Smooth muscle cell (in vitro differentiated cells): ENCODE results near the gene CRY1. TPM values are rescaled to one million over a fixed set of nuclear protein-coding genes. Genes with fewer than 3 reads are reported as not detected.

Source experiments
- DNase-seq: peaks from one replicate; lab custom pipeline; 2025; ENCODE audit not compliant: unreplicated experiment; lab: John Stamatoyannopoulos, UW
- H2AFZ ChIP-seq: fragments of 200-600 bp; sonication (generic); 2 replicates; pipeline ENCODE4 v1.6.0; 2016; ENCODE audit warnings: antibody characterized with exemption, low read depth, mild to moderate bottlenecking
- H3F3A ChIP-seq: fragments of 200-600 bp; sonication (generic); 2 replicates; pipeline ENCODE4 v1.6.0; 2017; ENCODE audit warnings: antibody characterized with exemption, low read depth
- H3K27ac ChIP-seq: fragments of 200-600 bp; sonication (generic); 2 replicates; pipeline ENCODE4 v1.5.1; 2016; ENCODE audit warnings: low read depth, mild to moderate bottlenecking
- H3K27me3 ChIP-seq: fragments of 200-600 bp; sonication (generic); 2 replicates; pipeline ENCODE4 v1.6.1; 2016; ENCODE audit warnings: low read depth, mild to moderate bottlenecking
- H3K36me3 ChIP-seq: fragments of 200-600 bp; sonication (generic); 2 replicates; pipeline ENCODE4 v1.5.1; 2016; ENCODE audit warnings: low read depth
- H3K4me1 ChIP-seq: fragments of 200-600 bp; sonication (generic); 2 replicates; pipeline ENCODE4 v1.5.1; 2016; ENCODE audit warnings: low read depth
- H3K4me2 ChIP-seq: fragments of 200-600 bp; sonication (generic); 2 replicates; pipeline ENCODE4 v1.6.0; 2016; ENCODE audit warnings: mild to moderate bottlenecking
- H3K4me3 ChIP-seq: fragments of 200-600 bp; sonication (generic); 2 replicates; pipeline ENCODE4 v1.5.1; 2016; ENCODE audit warnings: mild to moderate bottlenecking
- H3K79me2 ChIP-seq: fragments of 200-600 bp; sonication (generic); 2 replicates; pipeline ENCODE4 v1.6.0; 2016; ENCODE audit warnings: low read depth, mild to moderate bottlenecking
- H3K9ac ChIP-seq: fragments of 200-600 bp; sonication (generic); 2 replicates; pipeline ENCODE4 v1.6.0; 2016; ENCODE audit warnings: low read depth
- H3K9me3 ChIP-seq: fragments of 200-600 bp; sonication (generic); replicated peaks from 2 replicates; pipeline ENCODE4 v1.5.1; 2016; ENCODE audit warnings: low read depth
- H4K20me1 ChIP-seq: fragments of 200-600 bp; sonication (generic); 2 replicates; pipeline ENCODE4 v1.6.0; 2016; ENCODE audit warnings: low read depth
- CTCF ChIP-seq: fragments of 200-600 bp; sonication (generic); IDR thresholded peaks from 2 replicates; pipeline ENCODE4 v1.5.1; 2017; ENCODE audit warnings: borderline replicate concordance, mild to moderate bottlenecking, antibody characterized with exemption; ENCODE audit not compliant: insufficient read depth, poor library complexity, severe bottlenecking
- WGBS: methylation state at CpG from one replicate; pipeline ENCODE4 v1.1.7; 2016; ENCODE audit warnings: low lambda C conversion rate; 5-methylcytosine and 5-hydroxymethylcytosine counted together
- polyA plus RNA-seq: library from polyadenylated mRNA; unstranded; fragments of >200 nt; fragmentation: Nextera tagmentation; extraction: Ambion mirVana; gene quantifications from 2 replicates; pipeline ENCODE4 v1.2.1, GENCODE V29; 2016
- total RNA-seq: library from RNA; depleted of rRNA; stranded (reverse); fragments of >200 nt; gene quantifications from 2 replicates; pipeline ENCODE4 v1.2.3, GENCODE V29; 2014

Gene CRY1
- total and polyA plus RNA-seq, 2 experiments from 2014 or later, result 19.9 to 28.2 TPM

GRCh38 chr12:107126796-107127481 is 33.6 kb upstream of the CRY1 start:
- Histone ChIP-seq H4K20me1 (no peaks in the 10 kb centered on the region), H3F3A (no peaks in the 10 kb centered on the region), H3K4me2 (no peak overlapping the region), H3K27me3 (no peaks in the 10 kb centered on the region), H3K79me2 (no peaks in the 10 kb centered on the region), H3K27ac (no peak overlapping the region), H3K36me3 (no peaks in the 10 kb centered on the region), H3K4me1 (peaks cover 4% of the 10 kb centered on the region), H2AFZ (peak overlapping the region; percentile 17), H3K9ac (no peak overlapping the region), H3K4me3 (no peak overlapping the region), H3K9me3 (no peaks in the 10 kb centered on the region)
- WGBS, result 65% methylated on average over 5 of the region's 5 CpGs
- DNase-seq, result no peak
- TF ChIP-seq CTCF, result peak; percentile 36

- H3K27me3 ChIP-seq, result no peaks in the 10 kb centered on the region
- H2AFZ ChIP-seq, result no peak overlapping the region
- TF ChIP-seq CTCF, result no peak
- no peak overlapping the region for H3K9ac ChIP-seq
- no peaks in the 10 kb centered on the region for H3K79me2 ChIP-seq
- no peaks in the 10 kb centered on the region for H3K9me3 ChIP-seq
- no peaks in the 10 kb centered on the region for H3K36me3 ChIP-seq
- H3K27ac ChIP-seq, result no peak overlapping the region
- H3K4me1 ChIP-seq, result peaks cover 4% of the 10 kb centered on the region
- 76% methylated on average over 3 of the region's 3 CpGs for WGBS
- H4K20me1 ChIP-seq, result no peaks in the 10 kb centered on the region
- DNase-seq, result no peak
- no peak overlapping the region for H3K4me2 ChIP-seq
- no peak overlapping the region for H3K4me3 ChIP-seq
- no peaks in the 10 kb centered on the region for H3F3A ChIP-seq
These were observed 32.5 kb upstream of the CRY1 start for GRCh38 chr12:107125833-107126232.

- Histone ChIP-seq H3K9ac (no peak overlapping the region), H3K4me1 (peaks cover 4% of the 10 kb centered on the region), H4K20me1 (no peaks in the 10 kb centered on the region), H3K4me3 (no peak overlapping the region), H3K27me3 (no peaks in the 10 kb centered on the region), H3K4me2 (no peak overlapping the region), H2AFZ (no peak overlapping the region), H3K9me3 (no peaks in the 10 kb centered on the region), H3F3A (no peaks in the 10 kb centered on the region), H3K79me2 (no peaks in the 10 kb centered on the region), H3K27ac (no peak overlapping the region), H3K36me3 (no peaks in the 10 kb centered on the region)
- DNase-seq, result no peak
- WGBS, result 48% methylated on average over 3 of the region's 3 CpGs
- no peak for TF ChIP-seq CTCF
These were observed 29.2 kb upstream of the CRY1 start for GRCh38 chr12:107122452-107122958.

GRCh38 chr12:107119091-107119490 is 25.7 kb upstream of the CRY1 start:
- Histone ChIP-seq H3K27ac (no peak overlapping the region), H3K4me2 (no peak overlapping the region), H3K9me3 (no peaks in the 10 kb centered on the region), H3K36me3 (no peaks in the 10 kb centered on the region), H3K79me2 (no peaks in the 10 kb centered on the region), H2AFZ (no peak overlapping the region), H3K4me3 (no peak overlapping the region), H3K27me3 (no peaks in the 10 kb centered on the region), H3F3A (no peaks in the 10 kb centered on the region), H4K20me1 (no peaks in the 10 kb centered on the region), H3K9ac (no peak overlapping the region), H3K4me1 (no peaks in the 10 kb centered on the region)
- WGBS, result 94% methylated on average over 3 of the region's 3 CpGs
- TF ChIP-seq CTCF, result no peak
- no peak for DNase-seq
